ENCODE results near the gene KCNK5. TPM values are rescaled to one million over a fixed set of nuclear protein-coding genes. Genes with fewer than 3 reads are reported as not detected.

KCNK5 gene
- total and polyA plus RNA-seq, 2 of the 8 experiments (the other 6 are each of a cell fraction or from before 2014, with no cell fraction given), result 20.9 to 44.3 TPM

- TF ChIP-seq, protein P1, sequence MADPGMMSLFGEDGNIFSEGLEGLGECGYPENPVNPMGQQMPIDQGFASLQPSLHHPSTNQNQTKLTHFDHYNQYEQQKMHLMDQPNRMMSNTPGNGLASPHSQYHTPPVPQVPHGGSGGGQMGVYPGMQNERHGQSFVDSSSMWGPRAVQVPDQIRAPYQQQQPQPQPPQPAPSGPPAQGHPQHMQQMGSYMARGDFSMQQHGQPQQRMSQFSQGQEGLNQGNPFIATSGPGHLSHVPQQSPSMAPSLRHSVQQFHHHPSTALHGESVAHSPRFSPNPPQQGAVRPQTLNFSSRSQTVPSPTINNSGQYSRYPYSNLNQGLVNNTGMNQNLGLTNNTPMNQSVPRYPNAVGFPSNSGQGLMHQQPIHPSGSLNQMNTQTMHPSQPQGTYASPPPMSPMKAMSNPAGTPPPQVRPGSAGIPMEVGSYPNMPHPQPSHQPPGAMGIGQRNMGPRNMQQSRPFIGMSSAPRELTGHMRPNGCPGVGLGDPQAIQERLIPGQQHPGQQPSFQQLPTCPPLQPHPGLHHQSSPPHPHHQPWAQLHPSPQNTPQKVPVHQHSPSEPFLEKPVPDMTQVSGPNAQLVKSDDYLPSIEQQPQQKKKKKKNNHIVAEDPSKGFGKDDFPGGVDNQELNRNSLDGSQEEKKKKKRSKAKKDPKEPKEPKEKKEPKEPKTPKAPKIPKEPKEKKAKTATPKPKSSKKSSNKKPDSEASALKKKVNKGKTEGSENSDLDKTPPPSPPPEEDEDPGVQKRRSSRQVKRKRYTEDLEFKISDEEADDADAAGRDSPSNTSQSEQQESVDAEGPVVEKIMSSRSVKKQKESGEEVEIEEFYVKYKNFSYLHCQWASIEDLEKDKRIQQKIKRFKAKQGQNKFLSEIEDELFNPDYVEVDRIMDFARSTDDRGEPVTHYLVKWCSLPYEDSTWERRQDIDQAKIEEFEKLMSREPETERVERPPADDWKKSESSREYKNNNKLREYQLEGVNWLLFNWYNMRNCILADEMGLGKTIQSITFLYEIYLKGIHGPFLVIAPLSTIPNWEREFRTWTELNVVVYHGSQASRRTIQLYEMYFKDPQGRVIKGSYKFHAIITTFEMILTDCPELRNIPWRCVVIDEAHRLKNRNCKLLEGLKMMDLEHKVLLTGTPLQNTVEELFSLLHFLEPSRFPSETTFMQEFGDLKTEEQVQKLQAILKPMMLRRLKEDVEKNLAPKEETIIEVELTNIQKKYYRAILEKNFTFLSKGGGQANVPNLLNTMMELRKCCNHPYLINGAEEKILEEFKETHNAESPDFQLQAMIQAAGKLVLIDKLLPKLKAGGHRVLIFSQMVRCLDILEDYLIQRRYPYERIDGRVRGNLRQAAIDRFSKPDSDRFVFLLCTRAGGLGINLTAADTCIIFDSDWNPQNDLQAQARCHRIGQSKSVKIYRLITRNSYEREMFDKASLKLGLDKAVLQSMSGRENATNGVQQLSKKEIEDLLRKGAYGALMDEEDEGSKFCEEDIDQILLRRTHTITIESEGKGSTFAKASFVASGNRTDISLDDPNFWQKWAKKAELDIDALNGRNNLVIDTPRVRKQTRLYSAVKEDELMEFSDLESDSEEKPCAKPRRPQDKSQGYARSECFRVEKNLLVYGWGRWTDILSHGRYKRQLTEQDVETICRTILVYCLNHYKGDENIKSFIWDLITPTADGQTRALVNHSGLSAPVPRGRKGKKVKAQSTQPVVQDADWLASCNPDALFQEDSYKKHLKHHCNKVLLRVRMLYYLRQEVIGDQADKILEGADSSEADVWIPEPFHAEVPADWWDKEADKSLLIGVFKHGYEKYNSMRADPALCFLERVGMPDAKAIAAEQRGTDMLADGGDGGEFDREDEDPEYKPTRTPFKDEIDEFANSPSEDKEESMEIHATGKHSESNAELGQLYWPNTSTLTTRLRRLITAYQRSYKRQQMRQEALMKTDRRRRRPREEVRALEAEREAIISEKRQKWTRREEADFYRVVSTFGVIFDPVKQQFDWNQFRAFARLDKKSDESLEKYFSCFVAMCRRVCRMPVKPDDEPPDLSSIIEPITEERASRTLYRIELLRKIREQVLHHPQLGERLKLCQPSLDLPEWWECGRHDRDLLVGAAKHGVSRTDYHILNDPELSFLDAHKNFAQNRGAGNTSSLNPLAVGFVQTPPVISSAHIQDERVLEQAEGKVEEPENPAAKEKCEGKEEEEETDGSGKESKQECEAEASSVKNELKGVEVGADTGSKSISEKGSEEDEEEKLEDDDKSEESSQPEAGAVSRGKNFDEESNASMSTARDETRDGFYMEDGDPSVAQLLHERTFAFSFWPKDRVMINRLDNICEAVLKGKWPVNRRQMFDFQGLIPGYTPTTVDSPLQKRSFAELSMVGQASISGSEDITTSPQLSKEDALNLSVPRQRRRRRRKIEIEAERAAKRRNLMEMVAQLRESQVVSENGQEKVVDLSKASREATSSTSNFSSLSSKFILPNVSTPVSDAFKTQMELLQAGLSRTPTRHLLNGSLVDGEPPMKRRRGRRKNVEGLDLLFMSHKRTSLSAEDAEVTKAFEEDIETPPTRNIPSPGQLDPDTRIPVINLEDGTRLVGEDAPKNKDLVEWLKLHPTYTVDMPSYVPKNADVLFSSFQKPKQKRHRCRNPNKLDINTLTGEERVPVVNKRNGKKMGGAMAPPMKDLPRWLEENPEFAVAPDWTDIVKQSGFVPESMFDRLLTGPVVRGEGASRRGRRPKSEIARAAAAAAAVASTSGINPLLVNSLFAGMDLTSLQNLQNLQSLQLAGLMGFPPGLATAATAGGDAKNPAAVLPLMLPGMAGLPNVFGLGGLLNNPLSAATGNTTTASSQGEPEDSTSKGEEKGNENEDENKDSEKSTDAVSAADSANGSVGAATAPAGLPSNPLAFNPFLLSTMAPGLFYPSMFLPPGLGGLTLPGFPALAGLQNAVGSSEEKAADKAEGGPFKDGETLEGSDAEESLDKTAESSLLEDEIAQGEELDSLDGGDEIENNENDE (IDR thresholded peaks at IDR 0.05; ENCODE audit: insufficient replicate concordance, low read length), result no peak
- TF ChIP-seq CHD1 (IDR thresholded peaks at IDR 0.05; ENCODE audit: low read depth, low read length) (no peak), SIX5 (IDR thresholded peaks at IDR 0.05; ENCODE audit: low read depth, low read length) (no peak), MAX (IDR thresholded peaks at IDR 0.05) (no peak), POU5F1 (IDR thresholded peaks at IDR 0.05; ENCODE audit: low read depth, low read length) (no peak), CTCF (IDR thresholded peaks at IDR 0.05; ENCODE audit: control extremely low read depth in 1 of 3, insufficient read depth in 1 of 3, low read depth in 1 of 3, low read length in 3 of 3) (no peak), KDM1A (IDR thresholded peaks at IDR 0.05; ENCODE audit: borderline replicate concordance, low read length) (no peak), SUZ12 (IDR thresholded peaks at IDR 0.05; ENCODE audit: low read length) (no peak)
Observed at GRCh38 chr6:39209911-39210310, 19.4 kb downstream of the KCNK5 start (continued).
